K562 (cell line): ENCODE results near the gene SORCS2. TPM values are rescaled to one million over a fixed set of nuclear protein-coding genes. Genes with fewer than 3 reads are reported as not detected.
A peak's percentile ranks its signal among the peaks of the same experiment; 100 is the strongest.

Experiments used
- ATAC-seq: fragments of 200-7000 bp; cut with Tn5 transposase; 3 replicates; pipeline ENCODE4 v1.9.1; 2020; ENCODE audit warnings: moderate library complexity
- BruUV-seq: library from RNA; stranded (reverse); fragments of 400-500 nt; replicated peaks from 2 replicates; lab custom pipeline; 2021; lab: Mats Ljungman, UMichigan
- CTCF ChIA-PET: fragments of 300-600 bp; formaldehyde crosslinking; extraction: SDS; loops from one replicate; lab custom pipeline; 2021; ENCODE audit warnings: low intra/inter-chr PET ratio; lab: Yijun Ruan, JAX
- POLR2A ChIA-PET: fragments of 300-600, 350-650 bp; sonication (Branson Sonifier 250); formaldehyde crosslinking; extraction: SDS; loops from one replicate; lab custom pipeline; 2021; ENCODE audit warnings: antibody characterized with exemption, inconsistent platforms; lab: Yijun Ruan, JAX
- DNase-seq, 4 experiments: peaks; one replicate each; pipeline versions ENCODE4 v3.0.0 to v3.0.0-alpha.2; 2011 to 2018; ENCODE audit warnings: low spot score in 3 of 4, mixed read lengths in 3 of 4; ENCODE audit errors: extremely low read depth in 1 of 4
- FAIRE-seq: peaks from 2 replicates; lab custom pipeline; 2011; peaks lifted over from hg19 to GRCh38; lab: Jason Lieb, UNC
- H2AFZ ChIP-seq: 2 replicates; pipeline ENCODE4 v1.6.0; 2011; ENCODE audit warnings: low read depth, low read length, control low read depth, inconsistent platforms
- H3K27ac ChIP-seq: fragments of 200-600 bp; 3 replicates; pipeline ENCODE4 v1.8.0; 2011; ENCODE audit warnings: low read depth, mild to moderate bottlenecking, control low read depth, inconsistent platforms, low read length, moderate library complexity, mixed read lengths; ENCODE audit errors: extremely low read depth
- H3K27me3 ChIP-seq, 2 experiments: fragments of 300-600 bp in 1 of 2; 2 replicates in 1 of 2; 3 replicates in 1 of 2; pipeline versions ENCODE4 v1.6.0 to v1.8.0; 2011; ENCODE audit warnings: inconsistent platforms in 2 of 2, low read length in 2 of 2, mild to moderate bottlenecking in 1 of 2, mixed read lengths in 1 of 2, moderate library complexity in 1 of 2; ENCODE audit not compliant: control insufficient read depth in 2 of 2, insufficient read depth in 2 of 2
- H3K36me3 ChIP-seq: fragments of 300-600 bp; 3 replicates; pipeline ENCODE4 v1.8.0; 2011; ENCODE audit warnings: mild to moderate bottlenecking, low read length, inconsistent platforms; ENCODE audit not compliant: control insufficient read depth, insufficient read depth
- H3K4me1 ChIP-seq, 2 experiments: fragments of 200-600 bp in 1 of 2; replicated peaks in 1 of 2; 2 replicates in 1 of 2; 3 replicates in 1 of 2; pipeline versions ENCODE4 v1.5.1 to v1.8.0; 2011; ENCODE audit warnings: inconsistent platforms in 2 of 2, low read length in 2 of 2, mild to moderate bottlenecking in 1 of 2, mixed read lengths in 1 of 2, moderate library complexity in 1 of 2; ENCODE audit not compliant: control insufficient read depth in 2 of 2, insufficient read depth in 2 of 2
- H3K4me2 ChIP-seq: 2 replicates; pipeline ENCODE4 v1.6.1; 2011; ENCODE audit warnings: low read length, control low read depth, inconsistent platforms, mixed read lengths; ENCODE audit not compliant: insufficient read depth
- H3K4me3 ChIP-seq: fragments of 200-600 bp; sonication (generic), shearing (Covaris generic); 2 replicates; pipeline ENCODE4 v1.5.1; 2016; ENCODE audit warnings: control low read depth, inconsistent platforms
- H3K79me2 ChIP-seq: fragments of 200-600 bp; 3 replicates; pipeline ENCODE4 v1.8.0; 2011; ENCODE audit warnings: low read length, inconsistent platforms; ENCODE audit not compliant: control insufficient read depth, insufficient read depth
- H3K9ac ChIP-seq, 2 experiments: 2 replicates each; pipeline versions ENCODE4 v1.6.0 to v1.6.1; 2011; ENCODE audit warnings: low read depth in 2 of 2, low read length in 2 of 2, control low read depth in 1 of 2, inconsistent platforms in 1 of 2, mild to moderate bottlenecking in 1 of 2, mixed read lengths in 1 of 2; ENCODE audit not compliant: insufficient read depth in 1 of 2
- H3K9me1 ChIP-seq: one replicate; pipeline ENCODE4 v1.6.0; 2011; ENCODE audit warnings: inconsistent platforms, mild to moderate bottlenecking, low read length, moderate library complexity; ENCODE audit not compliant: control insufficient read depth, insufficient read depth
- H3K9me3 ChIP-seq: replicated peaks from 2 replicates; pipeline ENCODE4 v1.5.1; 2011; ENCODE audit warnings: low read depth, low read length, inconsistent platforms; ENCODE audit not compliant: control insufficient read depth, insufficient read depth
- H4K20me1 ChIP-seq: replicated peaks from 2 replicates; pipeline ENCODE4 v1.6.1; 2011; ENCODE audit warnings: low read length, inconsistent platforms, mixed read lengths; ENCODE audit not compliant: control insufficient read depth, insufficient read depth
- CEBPB ChIP-seq: fragments of 450-650 bp; IDR thresholded peaks from 2 replicates; pipeline ENCODE4 v1.6.1; 2016; ENCODE audit warnings: missing genetic modification characterization, missing compliant biosample characterization
- CXXC5 ChIP-seq: fragments of 250-450 bp; sonication (Bioruptor Pico); IDR thresholded peaks from 2 replicates; pipeline ENCODE4 v1.8.0; 2022; ENCODE audit warnings: inconsistent platforms, mild to moderate bottlenecking, moderate library complexity
- ILF3 ChIP-seq: fragments of 450-650 bp; IDR thresholded peaks from 2 replicates; pipeline ENCODE4 v1.6.1; 2018; ENCODE audit warnings: antibody characterized with exemption, mild to moderate bottlenecking, moderate library complexity, borderline replicate concordance
- POLR3G ChIP-seq: IDR thresholded peaks from 2 replicates; pipeline ENCODE4 v1.6.1; 2011; ENCODE audit not compliant: insufficient read length, insufficient replicate concordance; ENCODE audit errors: extremely low read depth
- WGBS: fragments of 100-300 bp; shearing (Covaris generic); methylation state at CpG from one replicate; pipeline ENCODE4 v1.1.6; 2016; ENCODE audit warnings: low coverage, mixed read lengths; ENCODE audit not compliant: insufficient coverage; ENCODE audit errors: missing lambda C conversion rate; 5-methylcytosine and 5-hydroxymethylcytosine counted together
- in situ Hi-C: fragments of 300-500 bp; cut with MboI; formaldehyde crosslinking; loops from 4 replicates; pipeline ENCODE4 v1.15.0; 2018; ENCODE audit warnings: inconsistent platforms, mixed read lengths
- intact Hi-C: fragments of 100-400 bp; cut with micrococcal nuclease; formaldehyde crosslinking; loops from 2 replicates; pipeline ENCODE4 v1.14.2; 2022
- polyA plus RNA-seq, 8 experiments: library from polyadenylated mRNA; depleted of rRNA in 4 of 8; stranded (reverse) in 5 of 8; unstranded in 3 of 8; fragments of >200 nt; fragmentation: Nextera tagmentation in 2 of 8; fragmentation: Illumina TruSeq in 1 of 8; extraction: Ambion mirVana in 2 of 8; extraction: Trizol in 1 of 8; gene quantifications; 2 replicates each; pipeline versions ENCODE4 v1.2.1 to v1.2.3, GENCODE V29; 2011 to 2014; ENCODE audit warnings: inconsistent platforms in 1 of 8, missing spikeins in 1 of 8
- total RNA-seq, 7 experiments: library from RNA; depleted of rRNA in 6 of 7; stranded (reverse); fragments of >200 nt in 6 of 7; fragmentation: Illumina TruSeq in 2 of 7; extraction: Trizol in 2 of 7; gene quantifications; 2 replicates each; pipeline versions ENCODE4 v1.2.1 to v1.2.3, GENCODE V29; 2011 to 2021; ENCODE audit warnings: low replicate concordance in 1 of 7
- TF ChIP-seq, protein P1 (sequence below), 2 experiments: fragments of 450-650 bp in 1 of 2; sonication (generic) in 1 of 2; formaldehyde crosslinking; conservative IDR thresholded peaks; 2 replicates each; pipeline versions ENCODE4 v1.4.0 to v1.8.1; 2020 to 2022; ENCODE audit warnings: mild to moderate bottlenecking in 1 of 2, missing genetic modification reagents in 1 of 2
- TF ChIP-seq, protein P2 (sequence below), 2 experiments: IDR thresholded peaks; 2 replicates each; pipeline ENCODE4 v1.6.1; 2012; ENCODE audit warnings: improper control_type of control experiment in 2 of 2, low read depth in 2 of 2, low read length in 2 of 2, borderline replicate concordance in 1 of 2
- TF ChIP-seq, protein P3 (sequence below): fragments of 150-350 bp; IDR thresholded peaks from 2 replicates; pipeline ENCODE4 v1.6.1; 2014; ENCODE audit warnings: low read depth, mild to moderate bottlenecking, low read length, borderline replicate concordance
- TF ChIP-seq, protein P4 (sequence below): IDR thresholded peaks from 3 replicates; pipeline ENCODE4 v1.6.1; 2011; ENCODE audit warnings: borderline replicate concordance, mild to moderate bottlenecking, moderate library complexity; ENCODE audit not compliant: insufficient read length; ENCODE audit errors: extremely low read depth

Gene SORCS2
- total and polyA plus RNA-seq, 9 of the 15 experiments (the other 6 are each of a cell fraction or from before 2014, with no cell fraction given) = not detected

DNA sequence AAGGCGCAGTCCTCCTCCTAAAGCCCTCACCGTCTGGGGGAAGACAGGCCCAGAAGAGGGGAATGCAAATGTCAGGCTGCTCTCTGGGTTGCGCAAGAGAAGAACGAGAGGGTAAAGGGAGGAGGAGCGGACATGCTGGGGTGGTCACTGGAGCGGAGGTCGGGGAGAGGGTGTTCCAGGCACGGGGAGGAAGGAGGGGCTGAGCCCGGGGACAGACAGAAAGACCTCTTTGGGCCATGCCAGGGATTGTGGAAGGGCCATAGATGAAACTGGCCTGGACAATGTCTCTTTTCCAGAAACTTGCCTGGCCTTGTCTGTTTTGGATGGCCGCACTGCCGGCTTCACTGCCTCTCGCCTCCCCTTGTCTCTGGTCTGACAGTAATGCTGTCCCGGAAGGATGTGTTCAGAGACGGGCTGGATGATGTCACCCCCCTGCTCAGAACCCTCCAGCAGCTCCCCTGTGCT, 121.0 kb downstream of the SORCS2 start:
- intact Hi-C loops = no loop called here
- H2AFZ ChIP-seq = no peak overlapping the region
- FAIRE-seq (no peak), DNase-seq (no peak)
- CTCF ChIA-PET = no interaction called here
- H3K9me3 ChIP-seq = no peaks in the 10 kb centered on the region
- no peaks in the 10 kb centered on the region for H3K4me1 ChIP-seq
- no peak overlapping the region for H3K4me2 ChIP-seq
- TF ChIP-seq, protein P1, sequence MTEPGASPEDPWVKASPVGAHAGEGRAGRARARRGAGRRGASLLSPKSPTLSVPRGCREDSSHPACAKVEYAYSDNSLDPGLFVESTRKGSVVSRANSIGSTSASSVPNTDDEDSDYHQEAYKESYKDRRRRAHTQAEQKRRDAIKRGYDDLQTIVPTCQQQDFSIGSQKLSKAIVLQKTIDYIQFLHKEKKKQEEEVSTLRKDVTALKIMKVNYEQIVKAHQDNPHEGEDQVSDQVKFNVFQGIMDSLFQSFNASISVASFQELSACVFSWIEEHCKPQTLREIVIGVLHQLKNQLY (CRISPR knock-in tag; conservative IDR thresholded peaks at IDR 0.05) = no peak
- TF ChIP-seq, protein P2, sequence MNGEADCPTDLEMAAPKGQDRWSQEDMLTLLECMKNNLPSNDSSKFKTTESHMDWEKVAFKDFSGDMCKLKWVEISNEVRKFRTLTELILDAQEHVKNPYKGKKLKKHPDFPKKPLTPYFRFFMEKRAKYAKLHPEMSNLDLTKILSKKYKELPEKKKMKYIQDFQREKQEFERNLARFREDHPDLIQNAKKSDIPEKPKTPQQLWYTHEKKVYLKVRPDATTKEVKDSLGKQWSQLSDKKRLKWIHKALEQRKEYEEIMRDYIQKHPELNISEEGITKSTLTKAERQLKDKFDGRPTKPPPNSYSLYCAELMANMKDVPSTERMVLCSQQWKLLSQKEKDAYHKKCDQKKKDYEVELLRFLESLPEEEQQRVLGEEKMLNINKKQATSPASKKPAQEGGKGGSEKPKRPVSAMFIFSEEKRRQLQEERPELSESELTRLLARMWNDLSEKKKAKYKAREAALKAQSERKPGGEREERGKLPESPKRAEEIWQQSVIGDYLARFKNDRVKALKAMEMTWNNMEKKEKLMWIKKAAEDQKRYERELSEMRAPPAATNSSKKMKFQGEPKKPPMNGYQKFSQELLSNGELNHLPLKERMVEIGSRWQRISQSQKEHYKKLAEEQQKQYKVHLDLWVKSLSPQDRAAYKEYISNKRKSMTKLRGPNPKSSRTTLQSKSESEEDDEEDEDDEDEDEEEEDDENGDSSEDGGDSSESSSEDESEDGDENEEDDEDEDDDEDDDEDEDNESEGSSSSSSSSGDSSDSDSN (IDR thresholded peaks at IDR 0.05; ENCODE audit: borderline replicate concordance in 1 of 2, low read depth in 2 of 2, low read length in 2 of 2) = no peak
- TF ChIP-seq, protein P3, sequence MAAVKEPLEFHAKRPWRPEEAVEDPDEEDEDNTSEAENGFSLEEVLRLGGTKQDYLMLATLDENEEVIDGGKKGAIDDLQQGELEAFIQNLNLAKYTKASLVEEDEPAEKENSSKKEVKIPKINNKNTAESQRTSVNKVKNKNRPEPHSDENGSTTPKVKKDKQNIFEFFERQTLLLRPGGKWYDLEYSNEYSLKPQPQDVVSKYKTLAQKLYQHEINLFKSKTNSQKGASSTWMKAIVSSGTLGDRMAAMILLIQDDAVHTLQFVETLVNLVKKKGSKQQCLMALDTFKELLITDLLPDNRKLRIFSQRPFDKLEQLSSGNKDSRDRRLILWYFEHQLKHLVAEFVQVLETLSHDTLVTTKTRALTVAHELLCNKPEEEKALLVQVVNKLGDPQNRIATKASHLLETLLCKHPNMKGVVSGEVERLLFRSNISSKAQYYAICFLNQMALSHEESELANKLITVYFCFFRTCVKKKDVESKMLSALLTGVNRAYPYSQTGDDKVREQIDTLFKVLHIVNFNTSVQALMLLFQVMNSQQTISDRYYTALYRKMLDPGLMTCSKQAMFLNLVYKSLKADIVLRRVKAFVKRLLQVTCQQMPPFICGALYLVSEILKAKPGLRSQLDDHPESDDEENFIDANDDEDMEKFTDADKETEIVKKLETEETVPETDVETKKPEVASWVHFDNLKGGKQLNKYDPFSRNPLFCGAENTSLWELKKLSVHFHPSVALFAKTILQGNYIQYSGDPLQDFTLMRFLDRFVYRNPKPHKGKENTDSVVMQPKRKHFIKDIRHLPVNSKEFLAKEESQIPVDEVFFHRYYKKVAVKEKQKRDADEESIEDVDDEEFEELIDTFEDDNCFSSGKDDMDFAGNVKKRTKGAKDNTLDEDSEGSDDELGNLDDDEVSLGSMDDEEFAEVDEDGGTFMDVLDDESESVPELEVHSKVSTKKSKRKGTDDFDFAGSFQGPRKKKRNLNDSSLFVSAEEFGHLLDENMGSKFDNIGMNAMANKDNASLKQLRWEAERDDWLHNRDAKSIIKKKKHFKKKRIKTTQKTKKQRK = no peak
- TF ChIP-seq CXXC5 (CRISPR knock-in tag) (no peak), CEBPB (tag) (peak; percentile 71), ILF3 (no peak), POLR3G (no peak)
- TF ChIP-seq, protein P4, sequence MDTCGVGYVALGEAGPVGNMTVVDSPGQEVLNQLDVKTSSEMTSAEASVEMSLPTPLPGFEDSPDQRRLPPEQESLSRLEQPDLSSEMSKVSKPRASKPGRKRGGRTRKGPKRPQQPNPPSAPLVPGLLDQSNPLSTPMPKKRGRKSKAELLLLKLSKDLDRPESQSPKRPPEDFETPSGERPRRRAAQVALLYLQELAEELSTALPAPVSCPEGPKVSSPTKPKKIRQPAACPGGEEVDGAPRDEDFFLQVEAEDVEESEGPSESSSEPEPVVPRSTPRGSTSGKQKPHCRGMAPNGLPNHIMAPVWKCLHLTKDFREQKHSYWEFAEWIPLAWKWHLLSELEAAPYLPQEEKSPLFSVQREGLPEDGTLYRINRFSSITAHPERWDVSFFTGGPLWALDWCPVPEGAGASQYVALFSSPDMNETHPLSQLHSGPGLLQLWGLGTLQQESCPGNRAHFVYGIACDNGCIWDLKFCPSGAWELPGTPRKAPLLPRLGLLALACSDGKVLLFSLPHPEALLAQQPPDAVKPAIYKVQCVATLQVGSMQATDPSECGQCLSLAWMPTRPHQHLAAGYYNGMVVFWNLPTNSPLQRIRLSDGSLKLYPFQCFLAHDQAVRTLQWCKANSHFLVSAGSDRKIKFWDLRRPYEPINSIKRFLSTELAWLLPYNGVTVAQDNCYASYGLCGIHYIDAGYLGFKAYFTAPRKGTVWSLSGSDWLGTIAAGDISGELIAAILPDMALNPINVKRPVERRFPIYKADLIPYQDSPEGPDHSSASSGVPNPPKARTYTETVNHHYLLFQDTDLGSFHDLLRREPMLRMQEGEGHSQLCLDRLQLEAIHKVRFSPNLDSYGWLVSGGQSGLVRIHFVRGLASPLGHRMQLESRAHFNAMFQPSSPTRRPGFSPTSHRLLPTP = no peak
- TF ChIP-seq, all 486 proteins: peak for 1
- Histone ChIP-seq H4K20me1 (no peaks in the 10 kb centered on the region; the same call in 1 of the 2 replicates), H3K27me3 (peaks cover 2 to 46% of the 10 kb centered on the region in 2 experiments; a peak in 3 of 5 replicates), H3K4me3 (no peak overlapping the region), H3K27ac (no peak overlapping the region), H3K9me1 (no peaks in the 10 kb centered on the region), H3K79me2 (no peaks in the 10 kb centered on the region), H3K36me3 (no peaks in the 10 kb centered on the region), H3K9ac (no peak overlapping the region)
- 0% methylated on average over 13 of the region's 14 CpGs for WGBS
- no peak for ATAC-seq
- POLR2A ChIA-PET = interaction anchor here (0.6 kb wide), 1 partner anchor 71 kb away, joined by 3 read pairs; no protein-coding TSS in a partner anchor
- BruUV-seq = no TSS peak
- in situ Hi-C loops = no loop called here
